CD4-positive, alpha-beta memory T cell (primary cell): ENCODE results near the gene CARD10. TPM values are rescaled to one million over a fixed set of nuclear protein-coding genes. Genes with fewer than 3 reads are reported as not detected.
A peak's percentile ranks its signal among the peaks of the same experiment; 100 is the strongest.
"Not testable (repeated sequence)": the region's sequence is repeated elsewhere in the genome, so short reads cannot be mapped to it uniquely, and the experiment has no call there.

Experiments used
- CTCF ChIA-PET: fragments of 350-600 bp; sonication (Branson Sonifier 250); formaldehyde crosslinking; loops from one replicate; lab custom pipeline; 2021; ENCODE audit warnings: inconsistent platforms; ENCODE audit not compliant: partially characterized antibody; lab: Charles Lee
- POLR2A ChIA-PET: fragments of 350-600 bp; sonication (Branson Sonifier 250); formaldehyde crosslinking; loops from one replicate; lab custom pipeline; 2021; ENCODE audit not compliant: partially characterized antibody; lab: Charles Lee
- DNase-seq, 5 donors: peaks; one replicate each; pipeline versions ENCODE4 v3.0.0 to v3.0.0-alpha.2; 2020 to 2022; ENCODE audit warnings: mixed read lengths in 1 of 5
- H3K27ac ChIP-seq: one replicate; pipeline ENCODE4 v1.7.0; 2013; ENCODE audit warnings: low read depth, low read length
- H3K27me3 ChIP-seq: 2 replicates; pipeline ENCODE4 v1.7.0; 2013; ENCODE audit warnings: mild to moderate bottlenecking, low read length, moderate library complexity; ENCODE audit not compliant: insufficient read depth
- H3K36me3 ChIP-seq: 2 replicates; pipeline ENCODE4 v1.7.0; 2013; ENCODE audit warnings: mild to moderate bottlenecking, low read length, moderate library complexity; ENCODE audit not compliant: insufficient read depth
- H3K4me1 ChIP-seq: 2 replicates; pipeline ENCODE4 v1.7.0; 2013; ENCODE audit warnings: mild to moderate bottlenecking, low read length, moderate library complexity; ENCODE audit not compliant: insufficient read depth
- H3K4me3 ChIP-seq, 2 donors: one replicate each; pipeline ENCODE4 v1.7.0; 2013; ENCODE audit warnings: low read length in 2 of 2, mild to moderate bottlenecking in 1 of 2
- H3K9me3 ChIP-seq, 2 donors: one replicate each; pipeline ENCODE4 v1.7.0; 2013; ENCODE audit warnings: low read length in 2 of 2, control low read depth in 1 of 2; ENCODE audit not compliant: control insufficient read depth in 1 of 2
- H3K27ac Mint-ChIP-seq, 7 donors: one replicate each; pipeline ENCODE4 v1.8.0; 2020 to 2021; ENCODE audit warnings: mixed read lengths in 7 of 7, mild to moderate bottlenecking in 6 of 7, inconsistent platforms in 3 of 7, moderate library complexity in 3 of 7
- H3K27me3 Mint-ChIP-seq, 2 donors: one replicate each; pipeline ENCODE4 v1.8.0; 2020 to 2021; ENCODE audit warnings: mixed read lengths in 2 of 2
- H3K36me3 Mint-ChIP-seq, 2 donors: one replicate each; pipeline ENCODE4 v1.8.0; 2020 to 2021; ENCODE audit warnings: mixed read lengths in 2 of 2, inconsistent platforms in 1 of 2, mild to moderate bottlenecking in 1 of 2
- H3K4me1 Mint-ChIP-seq, 4 donors: one replicate each; pipeline ENCODE4 v1.8.0; 2020 to 2021; ENCODE audit warnings: mixed read lengths in 4 of 4, mild to moderate bottlenecking in 1 of 4
- H3K4me3 Mint-ChIP-seq, 8 donors: one replicate each; pipeline ENCODE4 v1.8.0; 2020 to 2021; ENCODE audit warnings: mixed read lengths in 8 of 8, mild to moderate bottlenecking in 7 of 8, moderate library complexity in 6 of 8, inconsistent platforms in 3 of 8
- H3K9me3 Mint-ChIP-seq, 8 donors: one replicate each; pipeline ENCODE4 v1.8.0; 2020 to 2021; ENCODE audit warnings: mixed read lengths in 8 of 8, mild to moderate bottlenecking in 5 of 8, inconsistent platforms in 3 of 8, moderate library complexity in 1 of 8
- intact Hi-C: fragments of 100-400 bp; cut with micrococcal nuclease; formaldehyde crosslinking; loops from one replicate; pipeline ENCODE4 v1.15.1; 2023
- polyA plus RNA-seq, 2 donors: library from polyadenylated mRNA; unstranded; fragments of 300-500 nt; fragmentation: Illumina TruSeq; gene quantifications; one replicate each; pipeline ENCODE4 v1.2.3, GENCODE V29; 2021
- total RNA-seq, 2 experiments: library from RNA; stranded (reverse); gene quantifications; one replicate each; pipeline ENCODE4 v1.2.3, GENCODE V29; 2021

Gene CARD10
- total and polyA plus RNA-seq, 4 experiments from 2014 or later = 0.42 to 0.61 TPM; not detected in 2

DNA sequence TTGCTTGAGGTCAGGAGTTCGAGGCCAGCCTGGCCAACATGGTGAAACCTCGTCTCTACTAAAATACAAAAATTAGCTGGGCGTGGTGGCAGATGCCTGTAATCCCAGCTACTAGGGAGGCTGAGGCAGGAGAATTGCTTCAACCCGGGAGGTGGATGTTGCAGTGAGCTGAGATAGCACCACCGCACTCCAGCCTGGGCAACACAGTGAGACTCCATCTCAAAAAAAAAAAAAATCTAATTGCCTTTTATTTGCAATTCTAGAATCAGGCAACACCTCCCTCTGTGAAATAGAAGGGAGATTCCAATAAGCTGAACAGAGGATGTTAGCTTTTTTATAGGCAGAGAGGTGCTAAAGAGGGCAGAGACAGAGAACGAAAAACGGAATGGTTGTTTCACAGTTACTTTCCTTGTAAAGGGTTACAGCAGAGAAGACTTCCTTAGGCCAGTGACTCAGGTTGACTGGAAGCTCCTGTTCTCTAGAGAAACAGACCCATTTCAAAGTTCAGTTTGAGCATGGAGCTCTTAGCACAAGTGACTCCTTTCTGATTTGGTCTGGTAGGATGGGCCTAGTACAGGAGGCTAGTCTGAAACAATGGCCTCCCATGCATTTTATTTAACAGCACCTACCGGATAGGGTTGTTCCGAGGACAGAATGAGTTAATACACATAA is 8.0 kb upstream of the CARD10 start:
- H3K9me3 Mint-ChIP-seq, H3K27me3 ChIP-seq, H3K27ac ChIP-seq, H3K4me1 Mint-ChIP-seq, H3K36me3 ChIP-seq, H3K27ac Mint-ChIP-seq, H3K36me3 Mint-ChIP-seq, DNase-seq, H3K9me3 ChIP-seq, H3K4me3 Mint-ChIP-seq, intact Hi-C loops, H3K4me3 ChIP-seq, H3K4me1 ChIP-seq: not testable (repeated sequence)
- H3K27me3 Mint-ChIP-seq = peaks cover 17 to 24% of the 10 kb centered on the region in 2 donors
- POLR2A ChIA-PET = interaction anchor here (1.2 kb wide), 1 partner anchor 9 kb away, joined by 3 read pairs; no protein-coding TSS in a partner anchor
- CTCF ChIA-PET = interaction anchor here (1.4 kb wide), 1 partner anchor 39 kb away, joined by 5 read pairs; no protein-coding TSS in a partner anchor

DNA sequence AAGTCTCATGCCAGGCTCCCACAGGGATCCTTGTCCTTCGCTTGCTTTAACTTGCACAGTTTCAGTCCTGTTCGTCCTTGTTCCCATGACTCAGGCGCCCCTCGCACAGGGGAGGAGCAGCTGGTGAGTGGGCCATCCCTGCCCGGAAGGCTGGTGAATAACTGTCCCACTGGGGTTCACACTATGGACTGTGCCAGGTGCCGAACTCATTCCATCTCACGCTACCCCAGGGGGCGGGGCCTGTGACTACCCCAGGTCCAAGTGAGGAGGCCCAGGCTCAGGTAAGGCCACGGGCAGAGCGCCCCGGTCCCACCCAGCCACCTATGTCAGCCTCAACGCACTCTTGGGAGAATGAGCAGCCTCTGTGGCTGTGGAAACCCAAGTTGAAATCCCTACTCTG is 7.2 kb upstream of the CARD10 start:
- ChIA-PET POLR2A (no interaction called here), CTCF (no interaction called here)
- Mint-ChIP-seq H3K36me3 (no peaks in the 10 kb centered on the region), H3K27me3 (peaks cover 20 to 27% of the 10 kb centered on the region in 2 donors), H3K9me3 (no peaks in the 10 kb centered on the region), H3K4me1 (peaks cover 0 to 8% (median 1%) of the 10 kb centered on the region in 4 donors), H3K27ac (no peak overlapping the region), H3K4me3 (no peak overlapping the region)
- Histone ChIP-seq H3K4me3 (no peak overlapping the region), H3K27me3 (peaks cover 9% of the 10 kb centered on the region), H3K4me1 (peaks cover 4% of the 10 kb centered on the region), H3K36me3 (no peaks in the 10 kb centered on the region), H3K9me3 (no peaks in the 10 kb centered on the region), H3K27ac (no peak overlapping the region)
- no peak for DNase-seq
- intact Hi-C loops = no loop called here

DNA sequence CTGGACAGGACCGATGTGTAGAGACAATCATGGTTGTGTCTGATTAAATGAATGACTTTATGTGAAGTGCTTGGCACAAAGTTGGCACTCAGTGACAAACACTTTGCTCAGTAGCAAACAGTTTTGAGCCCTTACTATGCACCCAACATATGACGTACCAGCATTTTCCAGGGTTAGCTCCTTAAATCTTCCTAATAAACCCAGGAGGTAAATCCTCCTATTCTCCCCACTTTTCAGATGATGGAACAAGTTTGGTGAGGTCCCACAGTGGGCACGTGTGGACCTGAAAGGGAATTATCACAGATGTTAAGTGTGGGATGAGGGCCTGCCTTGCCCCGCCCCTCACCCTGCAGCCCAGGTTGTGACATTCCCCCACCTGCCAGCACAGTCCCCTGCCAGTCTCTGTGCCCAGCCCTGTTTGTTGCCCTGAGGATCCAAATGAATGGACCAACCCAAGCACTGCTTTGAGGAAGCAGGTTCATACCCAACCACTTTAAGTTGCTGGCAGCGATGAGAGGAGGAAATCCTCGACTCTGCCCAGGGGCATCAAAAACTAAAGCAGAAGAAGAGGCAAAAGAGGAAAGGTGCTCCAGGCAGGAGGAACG is 6.6 kb upstream of the CARD10 start:
- H3K4me1 Mint-ChIP-seq = peaks cover 0 to 8% (median 2%) of the 10 kb centered on the region in 4 donors
- H3K27me3 ChIP-seq = peaks cover 15% of the 10 kb centered on the region
- intact Hi-C loops = no loop called here
- peaks cover 24 to 31% of the 10 kb centered on the region in 2 donors for H3K27me3 Mint-ChIP-seq
- ChIA-PET POLR2A (no interaction called here), CTCF (no interaction called here)
- no peak overlapping the region for H3K4me3 Mint-ChIP-seq
- no peaks in the 10 kb centered on the region for H3K36me3 Mint-ChIP-seq
- H3K27ac ChIP-seq = no peak overlapping the region
- DNase-seq = no peak
- no peaks in the 10 kb centered on the region for H3K9me3 ChIP-seq
- H3K9me3 Mint-ChIP-seq = no peaks in the 10 kb centered on the region
- no peak overlapping the region for H3K27ac Mint-ChIP-seq
- H3K4me3 ChIP-seq = no peak overlapping the region
- H3K36me3 ChIP-seq = no peaks in the 10 kb centered on the region
- peaks cover 4% of the 10 kb centered on the region for H3K4me1 ChIP-seq

- no peaks in the 10 kb centered on the region for H3K36me3 ChIP-seq
- Mint-ChIP-seq H3K9me3 (no peaks in the 10 kb centered on the region), H3K36me3 (no peaks in the 10 kb centered on the region), H3K4me1 (peaks cover 0 to 8% (median 2%) of the 10 kb centered on the region in 4 donors), H3K27ac (no peak overlapping the region), H3K4me3 (no peak overlapping the region), H3K27me3 (peaks cover 26 to 35% of the 10 kb centered on the region in 2 donors)
- peaks cover 16% of the 10 kb centered on the region for H3K27me3 ChIP-seq
- CTCF ChIA-PET = no interaction called here
- H3K4me1 ChIP-seq = peaks cover 4% of the 10 kb centered on the region
- no peak overlapping the region for H3K4me3 ChIP-seq
- POLR2A ChIA-PET = no interaction called here
- H3K9me3 ChIP-seq = no peaks in the 10 kb centered on the region
- no peak overlapping the region for H3K27ac ChIP-seq
- no peak for DNase-seq
- intact Hi-C loops = no loop called here
Measured at GRCh38 chr22:37525073-37525745, 6.0 kb upstream of the CARD10 start.

DNA sequence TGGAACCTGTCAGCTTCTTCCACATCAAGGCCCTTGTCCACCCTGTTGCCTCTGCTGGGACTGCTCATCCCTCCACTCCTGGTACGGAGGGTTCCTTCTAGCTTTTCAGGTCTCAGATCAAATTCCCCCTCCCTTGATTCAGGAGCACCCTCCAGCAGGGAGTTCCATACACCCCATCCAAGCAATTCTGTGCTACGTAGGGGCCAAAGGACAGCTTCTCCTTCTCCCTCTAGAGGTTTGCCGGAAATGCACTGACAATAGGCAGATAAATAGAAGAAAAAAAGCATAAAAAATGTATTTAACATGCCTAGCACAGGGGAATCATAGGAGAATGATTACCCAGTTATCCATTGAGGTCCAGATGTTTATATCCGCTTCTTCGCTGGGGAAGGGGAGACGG is 3.3 kb upstream of the CARD10 start:
- Mint-ChIP-seq H3K36me3 (no peaks in the 10 kb centered on the region), H3K4me3 (peak overlapping the region in 1 of 8 donors; percentile 3), H3K27ac (no peak overlapping the region), H3K27me3 (peaks cover 27 to 32% of the 10 kb centered on the region in 2 donors), H3K4me1 (peaks cover 0 to 9% (median 5%) of the 10 kb centered on the region in 4 donors), H3K9me3 (no peaks in the 10 kb centered on the region)
- H3K27ac ChIP-seq = no peak overlapping the region
- intact Hi-C loops = no loop called here
- DNase-seq = no peak
- no peak overlapping the region for H3K4me3 ChIP-seq
- ChIA-PET POLR2A (no interaction called here), CTCF (interaction anchor here (1.0 to 1.7 kb wide), 2 partner anchors 17 kb away, joined by 3 read pairs; no protein-coding TSS in a partner anchor)
- H3K27me3 ChIP-seq = peaks cover 22% of the 10 kb centered on the region
- peaks cover 7% of the 10 kb centered on the region for H3K4me1 ChIP-seq
- H3K36me3 ChIP-seq = no peaks in the 10 kb centered on the region
- H3K9me3 ChIP-seq = no peaks in the 10 kb centered on the region

GRCh38 chr22:37521236-37521739 is 2.1 kb upstream of the CARD10 start:
- Histone ChIP-seq H3K4me1 (peaks cover 7% of the 10 kb centered on the region), H3K4me3 (no peak overlapping the region), H3K36me3 (no peaks in the 10 kb centered on the region), H3K27me3 (peaks cover 22% of the 10 kb centered on the region), H3K27ac (no peak overlapping the region), H3K9me3 (no peaks in the 10 kb centered on the region)
- Mint-ChIP-seq H3K36me3 (no peaks in the 10 kb centered on the region), H3K27me3 (peaks cover 27 to 32% of the 10 kb centered on the region in 2 donors), H3K4me1 (peaks cover 0 to 9% (median 5%) of the 10 kb centered on the region in 4 donors), H3K4me3 (peak overlapping the region in 3 of 8 donors; percentile 30 to 50 (median 32)), H3K9me3 (no peaks in the 10 kb centered on the region), H3K27ac (peak overlapping the region in 2 of 7 donors; percentile 8 to 25)
- intact Hi-C loops = no loop called here
- DNase-seq = no peak
- ChIA-PET CTCF (interaction anchor here (1.6 to 1.7 kb wide), 2 partner anchors 18 to 46 kb away, joined by 3 to 4 read pairs; no protein-coding TSS in a partner anchor), POLR2A (interaction anchor here (0.8 to 0.9 kb wide), 2 partner anchors 37 to 215 kb away, joined by 3 read pairs; no protein-coding TSS in a partner anchor)
